D721Med (cell line): ENCODE data around the gene RSPH9.

ENCODE experiments used
- DNase-seq: peaks from one replicate; pipeline ENCODE4 v3.0.0; 2011; ENCODE audit warnings: low spot score; ENCODE audit not compliant: insufficient read length
- FAIRE-seq: peaks from 2 replicates; lab custom pipeline; 2011; peaks lifted over from hg19 to GRCh38; lab: Jason Lieb, UNC
- CTCF ChIP-seq: IDR thresholded peaks from 2 replicates; pipeline ENCODE4 v1.5.1; 2012; ENCODE audit warnings: mild to moderate bottlenecking, control low read depth; ENCODE audit not compliant: insufficient read depth; ENCODE audit errors: missing control alignments

RSPH9 gene

GRCh38 chr6:43716099-43716498 lies 71.3 kb downstream of the RSPH9 start:
- no peak for DNase-seq
- TF ChIP-seq CTCF, result no peak
- FAIRE-seq, result no peak

DNA sequence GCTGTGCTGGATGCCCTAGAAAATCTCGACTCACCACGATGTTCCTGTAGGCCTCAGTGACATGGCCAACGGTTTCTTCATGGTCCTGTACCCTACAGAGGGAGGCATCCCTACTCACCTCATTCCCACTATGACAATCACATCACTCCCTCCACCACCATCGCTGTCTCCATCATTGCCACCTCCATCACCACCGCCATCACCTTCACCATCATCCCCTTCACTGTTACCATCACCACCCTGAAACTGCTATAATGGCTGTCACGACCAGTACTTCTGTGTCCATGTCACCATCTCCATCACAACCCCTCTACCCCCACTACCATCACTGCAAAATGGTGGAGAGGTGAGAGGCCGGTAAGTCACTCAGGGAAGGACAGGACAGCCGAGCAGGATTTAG lies 72.6 kb downstream of the RSPH9 start:
- TF ChIP-seq CTCF, result no peak
- no peak for FAIRE-seq
- DNase-seq, result no peak

- no peak for TF ChIP-seq CTCF
- FAIRE-seq (no peak), DNase-seq (no peak)
Observed at GRCh38 chr6:43717822-43718221, 73.0 kb downstream of the RSPH9 start.

DNA sequence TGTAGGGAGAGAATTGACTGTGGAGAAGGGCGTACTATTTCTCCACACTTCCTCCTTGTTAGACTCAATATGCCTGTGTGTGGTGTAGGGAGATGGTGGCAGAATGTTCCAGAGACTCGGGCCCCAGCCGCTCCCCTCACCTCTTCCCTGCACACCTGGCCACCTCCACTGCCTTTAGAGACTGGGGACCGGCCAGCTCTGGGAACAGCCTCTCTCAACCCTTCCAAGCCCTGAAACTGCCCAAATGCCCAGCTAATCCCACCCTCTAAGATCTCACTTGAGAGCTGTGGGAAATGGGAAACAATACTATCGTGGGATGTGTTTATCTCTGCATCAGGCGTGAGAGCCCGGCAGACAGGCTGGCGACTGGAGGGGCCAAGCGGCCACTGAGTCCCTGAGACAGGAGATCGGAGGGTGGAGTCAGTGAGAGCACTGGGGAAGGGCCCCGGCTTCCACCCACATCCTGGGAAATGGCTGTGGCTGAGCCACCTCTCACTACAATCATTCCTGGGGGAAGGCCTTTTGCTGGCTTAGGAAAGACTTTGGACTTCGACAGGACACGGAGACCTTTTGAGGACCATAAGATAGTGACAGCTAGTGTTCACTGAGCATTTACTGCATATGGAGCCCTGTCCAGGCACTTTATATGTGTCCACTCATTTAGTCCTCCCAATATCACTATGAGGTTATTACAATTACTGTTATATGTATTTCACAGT lies 73.7 kb downstream of the RSPH9 start:
- DNase-seq (no peak), FAIRE-seq (no peak)
- no peak for TF ChIP-seq CTCF

GRCh38 chr6:43719511-43719910 lies 74.7 kb downstream of the RSPH9 start:
- FAIRE-seq, result no peak
- TF ChIP-seq CTCF, result no peak

GRCh38 chr6:43720999-43721398 lies 76.2 kb downstream of the RSPH9 start:
- DNase-seq (no peak), FAIRE-seq (no peak)
- TF ChIP-seq CTCF, result no peak

More at GRCh38 chr6:43719511-43719910, 74.7 kb downstream of the RSPH9 start:
- DNase-seq, result no peak
